ENCODE measurements around the gene FIGNL1. TPM values are rescaled to one million over a fixed set of nuclear protein-coding genes. Genes with fewer than 3 reads are reported as not detected.

FIGNL1 gene
- total RNA-seq, 1 experiment from 2014 or later: 28.1 TPM

GRCh38 chr7:50486512-50486911, 36.4 kb upstream of the FIGNL1 start (continued):
- TF ChIP-seq ATF3 (IDR thresholded peaks at IDR 0.05) (no peak), JUND (IDR thresholded peaks at IDR 0.05) (no peak), EZH2 (IDR thresholded peaks at IDR 0.05) (no peak), MAX (IDR thresholded peaks at IDR 0.05) (no peak), CBX3 (IDR thresholded peaks at IDR 0.05; ENCODE audit: low read depth) (no peak)

GRCh38 chr7:50481867-50482266, 31.7 kb upstream of the FIGNL1 start:
- Histone ChIP-seq H3K4me1 (ENCODE audit: control insufficient read depth in 1 of 2, insufficient read depth in 2 of 2, low read length in 2 of 2) (no peaks in the 10 kb centered on the region), H3K27me3 (ENCODE audit: insufficient read depth, low read length) (no peaks in the 10 kb centered on the region), H2AFZ (ENCODE audit: low read depth, low read length, poor library complexity, severe bottlenecking) (no peak overlapping the region), H3K9ac (ENCODE audit: low read length) (no peak overlapping the region), H3K27ac (ENCODE audit: low read depth, low read length) (no peak overlapping the region), H3K36me3 (ENCODE audit: control insufficient read depth in 1 of 2, insufficient read depth in 2 of 2, low read length in 2 of 2) (no peaks in the 10 kb centered on the region), H3K9me3 (ENCODE audit: control insufficient read depth in 1 of 2, insufficient read depth in 1 of 2, low read depth in 1 of 2, low read length in 2 of 2) (no peaks in the 10 kb centered on the region), H3K4me3 (replicated peaks in 1 of 2; ENCODE audit: low read depth in 1 of 2, low read length in 2 of 2) (no peak overlapping the region), H3K4me2 (ENCODE audit: low read length) (no peak overlapping the region), H3K79me2 (ENCODE audit: insufficient read depth, low read length) (no peaks in the 10 kb centered on the region), H3K9me2 (ENCODE audit: insufficient read depth) (0 out of 2 replicates have a peak, but pooled peaks cover 3% of the 10 kb centered on the region), H4K20me1 (ENCODE audit: insufficient read depth) (no peaks in the 10 kb centered on the region)
- no TSS peak for BruUV-seq (replicated peaks)
- ChIA-PET POLR2A (no interaction called here), CTCF (no interaction called here), RAD21 (ENCODE audit: low non-redundant PET in 1 of 2, low total read pairs in 2 of 2, uncharacterized antibody in 2 of 2, unreplicated experiment in 2 of 2) (no interaction called here)
- intact Hi-C loops (cut with micrococcal nuclease): no loop called here
- TF ChIP-seq EZH2 (IDR thresholded peaks at IDR 0.05) (no peak), CTCF (IDR thresholded peaks at IDR 0.05 in 2 of 3, conservative IDR thresholded peaks at IDR 0.05 in 1 of 3; ENCODE audit: borderline replicate concordance in 1 of 3, insufficient read depth in 1 of 3, low read depth in 2 of 3, low read length in 2 of 3) (peak in 2 of 3 experiments; percentile 31 to 49; a peak in 3 of 6 replicates)
- ATAC-seq (peak; percentile 72), DNase-seq (ENCODE audit: low read depth, low spot score) (no peak)

Measured in HCT116 (cell line).